ENCODE data around the gene TIPARP. TPM values are rescaled to one million over a fixed set of nuclear protein-coding genes. Genes with fewer than 3 reads are reported as not detected.

TIPARP gene
- total RNA-seq, 2 experiments from 2014 or later: 50.9 to 59.9 TPM

DNA sequence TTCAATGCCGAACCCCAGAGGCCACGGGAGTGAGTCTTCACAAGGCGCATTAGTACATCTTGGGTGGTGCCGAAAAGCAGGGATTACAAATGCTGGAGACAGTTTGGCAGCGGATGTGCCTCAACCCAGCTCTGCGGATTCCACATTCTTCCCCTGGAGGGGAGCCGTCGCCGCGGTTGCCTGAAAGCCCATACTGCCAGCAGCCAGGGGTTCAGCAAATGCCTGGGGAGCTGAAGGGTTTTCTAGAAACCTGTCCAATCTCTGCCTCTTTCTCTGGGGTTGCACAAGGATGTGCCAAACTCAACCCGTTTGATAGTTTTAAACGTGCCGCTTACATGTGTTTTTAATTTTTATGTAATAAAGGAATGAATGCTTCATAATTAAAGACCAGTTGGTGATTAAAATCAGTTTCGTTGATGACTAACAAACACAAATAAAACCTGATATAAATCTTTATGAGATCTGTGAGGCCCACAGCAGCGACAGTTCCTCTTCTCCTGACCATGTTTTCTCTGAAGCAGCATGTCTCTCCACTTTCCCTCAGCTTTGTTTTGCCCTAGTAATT, 77.2 kb downstream of the TIPARP start:
- H3K27ac Mint-ChIP-seq: no peak overlapping the region

More for the DNA sequence above, 77.2 kb downstream of the TIPARP start:
- ATAC-seq (ENCODE audit: low read depth): no peak
- POLR2A ChIA-PET: no interaction called here
- no peak for DNase-seq
- no peak overlapping the region for H3K4me3 Mint-ChIP-seq
- H3K4me1 Mint-ChIP-seq: no peaks in the 10 kb centered on the region
- H3K36me3 Mint-ChIP-seq: peaks cover 4% of the 10 kb centered on the region
- peaks cover 38% of the 10 kb centered on the region for H3K27me3 Mint-ChIP-seq
- peaks cover 7% of the 10 kb centered on the region for H3K9me3 Mint-ChIP-seq

Other genes starting within 250 kb of the TIPARP start
- 100 to 1,000 TPM; 113 to 118 TPM for gene SSR3, start 119.5 kb upstream of the TIPARP start, total RNA-seq
- 1 to 10 TPM; 1.3 to 1.5 TPM for gene LEKR1, start 151.8 kb downstream of the TIPARP start, total RNA-seq

Measured in activated naive CD8-positive, alpha-beta T cell treated with anti-CD3 and anti-CD28 coated beads, Interleukin-2, amount 10 ng/mL, durations not matched to agents 7 days and 5 days (primary cell).